GM12878 (cell line): Measurements from ENCODE around the gene OR2AE1. TPM values are rescaled to one million over a fixed set of nuclear protein-coding genes. Genes with fewer than 3 reads are reported as not detected.
"Not testable (repeated sequence)": the region's sequence is repeated elsewhere in the genome, so short reads cannot be mapped to it uniquely, and the experiment has no call there.

Experiments
- ATAC-seq: fragments of 200-7000 bp; cut with Tn5 transposase; 3 replicates; pipeline ENCODE4 v1.9.1; 2020; ENCODE audit warnings: mild to moderate bottlenecking, moderate library complexity
- BruUV-seq: library from RNA; stranded (reverse); fragments of 400-500 nt; replicated peaks from 2 replicates; lab custom pipeline; 2021; lab: Mats Ljungman, UMichigan
- CTCF ChIA-PET: fragments of 300-600 bp; sonication (Branson Sonifier 250); formaldehyde crosslinking; extraction: SDS; loops from one replicate; lab custom pipeline; 2021; ENCODE audit warnings: inconsistent platforms; lab: Yijun Ruan, JAX
- POLR2A ChIA-PET: fragments of 350-600 bp; formaldehyde crosslinking; extraction: SDS; loops from one replicate; lab custom pipeline; 2021; ENCODE audit warnings: inconsistent platforms; lab: Charles Lee
- RAD21 ChIA-PET: fragments of 300-600 bp; sonication (Branson Sonifier 250); formaldehyde crosslinking; loops from one replicate; lab custom pipeline; 2023; ENCODE audit warnings: antibody characterized with exemption; ENCODE audit not compliant: unreplicated experiment; lab: Charles Lee
- SMC1A ChIA-PET: fragments of 300-600 bp; sonication (Branson Sonifier 250); formaldehyde crosslinking; loops from one replicate; lab custom pipeline; 2023; ENCODE audit not compliant: unreplicated experiment, uncharacterized antibody; lab: Charles Lee
- DNase-seq: peaks from one replicate; pipeline ENCODE4 v3.0.0-alpha.2; 2011; ENCODE audit warnings: low read depth, low spot score
- FAIRE-seq: peaks from 3 replicates; lab custom pipeline; 2011; peaks lifted over from hg19 to GRCh38; lab: Jason Lieb, UNC
- H2AFZ ChIP-seq: 2 replicates; pipeline ENCODE4 v1.6.0; 2011; ENCODE audit warnings: low read depth, low read length, control low read depth; ENCODE audit not compliant: control insufficient read depth
- H3K27ac ChIP-seq: 2 replicates; pipeline ENCODE4 v1.5.1; 2011; ENCODE audit warnings: control low read depth; ENCODE audit not compliant: control insufficient read depth, insufficient read depth
- H3K27me3 ChIP-seq, 2 experiments: replicated peaks in 1 of 2; 2 replicates each; pipeline versions ENCODE4 v1.6.0 to v1.6.1; 2011; ENCODE audit warnings: low read length in 1 of 2; ENCODE audit not compliant: control insufficient read depth in 2 of 2, insufficient read depth in 2 of 2
- H3K36me3 ChIP-seq, 2 experiments: 2 replicates each; pipeline ENCODE4 v1.5.1; 2011; ENCODE audit warnings: low read length in 1 of 2; ENCODE audit not compliant: control insufficient read depth in 2 of 2, insufficient read depth in 2 of 2
- H3K4me1 ChIP-seq: 2 replicates; pipeline ENCODE4 v1.6.1; 2011; ENCODE audit warnings: mild to moderate bottlenecking, low read length, moderate library complexity, mixed read lengths; ENCODE audit not compliant: control insufficient read depth, insufficient read depth
- H3K4me2 ChIP-seq: 2 replicates; pipeline ENCODE4 v1.6.0; 2011; ENCODE audit warnings: control low read depth; ENCODE audit not compliant: control insufficient read depth, insufficient read depth
- H3K4me3 ChIP-seq: fragments of 200-600 bp; sonication (generic); 2 replicates; pipeline ENCODE4 v1.5.1; 2016
- H3K79me2 ChIP-seq: 2 replicates; pipeline ENCODE4 v1.6.0; 2011; ENCODE audit warnings: low read length; ENCODE audit not compliant: control insufficient read depth, insufficient read depth
- H3K9ac ChIP-seq: 2 replicates; pipeline ENCODE4 v1.8.0; 2011; ENCODE audit warnings: low read length, control low read depth, mixed read lengths; ENCODE audit not compliant: control insufficient read depth, insufficient read depth
- H3K9me3 ChIP-seq: replicated peaks from 3 replicates; pipeline ENCODE4 v1.5.1; 2011; ENCODE audit warnings: mild to moderate bottlenecking, low read length; ENCODE audit not compliant: control insufficient read depth, insufficient read depth
- H4K20me1 ChIP-seq: 2 replicates; pipeline ENCODE4 v1.6.0; 2011; ENCODE audit not compliant: control insufficient read depth, insufficient read depth
- KLF5 ChIP-seq: fragments of 450-650 bp; IDR thresholded peaks from 2 replicates; pipeline ENCODE4 v1.6.1; 2014; ENCODE audit warnings: mild to moderate bottlenecking; ENCODE audit not compliant: partially characterized antibody
- MTA2 ChIP-seq: fragments of 450-650 bp; IDR thresholded peaks from 2 replicates; pipeline ENCODE4 v1.6.1; 2016; ENCODE audit warnings: low read depth, mild to moderate bottlenecking, moderate library complexity
- NR2C2 ChIP-seq: IDR thresholded peaks from 2 replicates; pipeline ENCODE4 v1.6.1; 2011; ENCODE audit warnings: borderline replicate concordance, low read depth; ENCODE audit not compliant: control insufficient read depth, insufficient read length
- ZNF384 ChIP-seq: IDR thresholded peaks from 2 replicates; pipeline ENCODE4 v1.6.1; 2012; ENCODE audit warnings: low read depth, mild to moderate bottlenecking, low read length, improper control_type of control experiment, borderline replicate concordance
- WGBS: methylation state at CpG from one replicate; pipeline ENCODE4 v1.1.6; 2016; ENCODE audit warnings: low lambda C conversion rate; ENCODE audit not compliant: insufficient replicate concordance, insufficient coverage; ENCODE audit errors: missing lambda C conversion rate; 5-methylcytosine and 5-hydroxymethylcytosine counted together
- in situ Hi-C: fragments of 300-500 bp; cut with MboI; formaldehyde crosslinking; loops from 9 replicates; pipeline ENCODE4 v1.14.3; 2018; ENCODE audit warnings: mixed read lengths
- intact Hi-C: fragments of 100-400 bp; cut with micrococcal nuclease; formaldehyde crosslinking; loops from one replicate; pipeline ENCODE4 v1.14.2; 2022; ENCODE audit not compliant: unreplicated experiment
- polyA plus RNA-seq, 11 experiments: library from polyadenylated mRNA; depleted of rRNA in 4 of 11; unstranded in 6 of 11; stranded (reverse) in 5 of 11; fragments of >200 nt; fragmentation: Nextera tagmentation in 4 of 11; fragmentation: Illumina TruSeq in 1 of 11; extraction: Ambion mirVana in 4 of 11; extraction: Trizol in 1 of 11; gene quantifications; 1 replicate in 1 of 11; 2 replicates in 10 of 11; pipeline versions ENCODE4 v1.2.1 to v1.2.3, GENCODE V29; 2011 to 2016; ENCODE audit warnings: inconsistent platforms in 2 of 11, missing spikeins in 2 of 11, low read depth in 1 of 11
- total RNA-seq, 4 experiments: library from RNA; depleted of rRNA in 3 of 4; stranded (reverse); fragments of >200 nt in 3 of 4; fragmentation: Illumina TruSeq in 1 of 4; extraction: Trizol in 1 of 4; gene quantifications; 2 replicates each; pipeline versions ENCODE4 v1.2.1 to v1.2.3, GENCODE V29; 2013 to 2021
- TF ChIP-seq, protein P1 (sequence below): fragments of 450-650 bp; IDR thresholded peaks from 2 replicates; pipeline ENCODE4 v1.6.1; 2018; ENCODE audit warnings: mild to moderate bottlenecking, low read depth, moderate library complexity; ENCODE audit not compliant: partially characterized antibody
- TF ChIP-seq, protein P2 (sequence below): IDR thresholded peaks from 2 replicates; pipeline ENCODE4 v1.6.1; 2012; ENCODE audit warnings: low read length, inconsistent platforms
- TF ChIP-seq, protein P3 (sequence below): IDR thresholded peaks from 2 replicates; pipeline ENCODE4 v1.6.1; 2012; ENCODE audit warnings: low read depth, low read length, improper control_type of control experiment

OR2AE1 gene
- total and polyA plus RNA-seq, 10 of the 15 experiments (the other 5 are each of a cell fraction or from before 2014, with no cell fraction given), result 0.05 to 0.34 (median 0.18) TPM; not detected in 4

DNA sequence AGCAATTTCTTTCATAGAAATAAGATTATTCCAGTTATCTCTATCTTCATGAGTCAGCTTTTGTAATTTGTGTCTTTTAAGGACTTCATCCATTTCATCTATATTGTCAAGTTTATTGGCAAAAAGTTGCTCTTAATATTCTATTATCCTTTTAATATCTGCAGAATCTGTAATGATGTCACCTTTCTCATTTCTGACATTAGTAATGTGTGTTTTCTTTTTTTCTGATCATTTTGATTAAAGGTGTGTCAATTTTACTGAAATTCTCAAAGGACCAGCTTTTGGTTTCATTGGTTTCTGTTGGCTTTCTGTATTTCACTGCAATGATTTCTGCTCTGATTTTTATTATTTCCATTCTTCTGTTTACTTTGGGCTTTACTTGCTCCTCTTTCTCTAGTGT, 17.9 kb upstream of the OR2AE1 start (continued):
- TF ChIP-seq, protein P1, sequence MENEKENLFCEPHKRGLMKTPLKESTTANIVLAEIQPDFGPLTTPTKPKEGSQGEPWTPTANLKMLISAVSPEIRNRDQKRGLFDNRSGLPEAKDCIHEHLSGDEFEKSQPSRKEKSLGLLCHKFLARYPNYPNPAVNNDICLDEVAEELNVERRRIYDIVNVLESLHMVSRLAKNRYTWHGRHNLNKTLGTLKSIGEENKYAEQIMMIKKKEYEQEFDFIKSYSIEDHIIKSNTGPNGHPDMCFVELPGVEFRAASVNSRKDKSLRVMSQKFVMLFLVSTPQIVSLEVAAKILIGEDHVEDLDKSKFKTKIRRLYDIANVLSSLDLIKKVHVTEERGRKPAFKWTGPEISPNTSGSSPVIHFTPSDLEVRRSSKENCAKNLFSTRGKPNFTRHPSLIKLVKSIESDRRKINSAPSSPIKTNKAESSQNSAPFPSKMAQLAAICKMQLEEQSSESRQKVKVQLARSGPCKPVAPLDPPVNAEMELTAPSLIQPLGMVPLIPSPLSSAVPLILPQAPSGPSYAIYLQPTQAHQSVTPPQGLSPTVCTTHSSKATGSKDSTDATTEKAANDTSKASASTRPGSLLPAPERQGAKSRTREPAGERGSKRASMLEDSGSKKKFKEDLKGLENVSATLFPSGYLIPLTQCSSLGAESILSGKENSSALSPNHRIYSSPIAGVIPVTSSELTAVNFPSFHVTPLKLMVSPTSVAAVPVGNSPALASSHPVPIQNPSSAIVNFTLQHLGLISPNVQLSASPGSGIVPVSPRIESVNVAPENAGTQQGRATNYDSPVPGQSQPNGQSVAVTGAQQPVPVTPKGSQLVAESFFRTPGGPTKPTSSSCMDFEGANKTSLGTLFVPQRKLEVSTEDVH, result no peak
- TF ChIP-seq, protein P2, sequence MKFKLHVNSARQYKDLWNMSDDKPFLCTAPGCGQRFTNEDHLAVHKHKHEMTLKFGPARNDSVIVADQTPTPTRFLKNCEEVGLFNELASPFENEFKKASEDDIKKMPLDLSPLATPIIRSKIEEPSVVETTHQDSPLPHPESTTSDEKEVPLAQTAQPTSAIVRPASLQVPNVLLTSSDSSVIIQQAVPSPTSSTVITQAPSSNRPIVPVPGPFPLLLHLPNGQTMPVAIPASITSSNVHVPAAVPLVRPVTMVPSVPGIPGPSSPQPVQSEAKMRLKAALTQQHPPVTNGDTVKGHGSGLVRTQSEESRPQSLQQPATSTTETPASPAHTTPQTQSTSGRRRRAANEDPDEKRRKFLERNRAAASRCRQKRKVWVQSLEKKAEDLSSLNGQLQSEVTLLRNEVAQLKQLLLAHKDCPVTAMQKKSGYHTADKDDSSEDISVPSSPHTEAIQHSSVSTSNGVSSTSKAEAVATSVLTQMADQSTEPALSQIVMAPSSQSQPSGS, result no peak
- no peak for TF ChIP-seq ZNF384
- TF ChIP-seq, all 136 proteins: peak for 0

DNA sequence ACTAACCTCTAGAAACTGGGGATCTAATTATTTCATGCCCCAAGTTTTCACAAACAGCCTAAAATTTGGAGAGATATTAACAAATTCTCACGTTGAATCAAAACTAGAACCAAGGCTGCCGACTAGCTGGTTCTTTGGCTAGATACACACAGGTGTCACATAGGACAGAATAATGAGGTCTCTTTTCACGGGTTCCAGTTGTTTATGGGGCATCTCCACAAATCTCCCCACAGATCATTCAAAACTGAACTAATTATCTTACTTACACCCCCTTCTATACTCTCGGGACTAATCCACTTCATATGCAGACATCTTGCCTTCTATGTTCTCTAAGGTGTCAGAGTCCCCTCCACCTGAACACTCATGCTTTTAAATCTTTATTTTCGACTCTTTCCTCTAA, 16.4 kb upstream of the OR2AE1 start:
- no peak overlapping the region for H3K4me3 ChIP-seq
- peaks cover 7% of the 10 kb centered on the region for H3K4me1 ChIP-seq
- in situ Hi-C loops (no loop called here), intact Hi-C loops (no loop called here)
- no TSS peak for BruUV-seq
- no peaks in the 10 kb centered on the region; the same call in 2 of the 3 replicates for H3K9me3 ChIP-seq
- no peak overlapping the region for H3K4me2 ChIP-seq
- no peak overlapping the region for H2AFZ ChIP-seq
- H3K9ac ChIP-seq, result no peak overlapping the region
- DNase-seq (no peak), FAIRE-seq (no peak), ATAC-seq (peak; percentile 56)
- H4K20me1 ChIP-seq, result no peaks in the 10 kb centered on the region
- H3K27ac ChIP-seq, result no peak overlapping the region
- ChIA-PET RAD21 (interaction anchor here (0.6 kb wide), 1 partner anchor 681 kb away, joined by 5 read pairs; no protein-coding TSS in a partner anchor), SMC1A (interaction anchor here (1.1 kb wide), 1 partner anchor 13 kb away, joined by 3 read pairs; no protein-coding TSS in a partner anchor), POLR2A (no interaction called here), CTCF (no interaction called here)
- no peaks in the 10 kb centered on the region for H3K79me2 ChIP-seq
- H3K36me3 ChIP-seq, result peaks cover 0 to 4% of the 10 kb centered on the region in 2 experiments; a peak in 1 of 4 replicates
- no peaks in the 10 kb centered on the region for H3K27me3 ChIP-seq
- TF ChIP-seq, protein P3, sequence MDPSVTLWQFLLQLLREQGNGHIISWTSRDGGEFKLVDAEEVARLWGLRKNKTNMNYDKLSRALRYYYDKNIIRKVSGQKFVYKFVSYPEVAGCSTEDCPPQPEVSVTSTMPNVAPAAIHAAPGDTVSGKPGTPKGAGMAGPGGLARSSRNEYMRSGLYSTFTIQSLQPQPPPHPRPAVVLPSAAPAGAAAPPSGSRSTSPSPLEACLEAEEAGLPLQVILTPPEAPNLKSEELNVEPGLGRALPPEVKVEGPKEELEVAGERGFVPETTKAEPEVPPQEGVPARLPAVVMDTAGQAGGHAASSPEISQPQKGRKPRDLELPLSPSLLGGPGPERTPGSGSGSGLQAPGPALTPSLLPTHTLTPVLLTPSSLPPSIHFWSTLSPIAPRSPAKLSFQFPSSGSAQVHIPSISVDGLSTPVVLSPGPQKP, result no peak
- peak; percentile 59 for TF ChIP-seq MTA2
- TF ChIP-seq ZNF384, result no peak
- no peak for TF ChIP-seq NR2C2
- TF ChIP-seq KLF5, result no peak
- WGBS, result 22% methylated on average over 5 of the region's 5 CpGs

DNA sequence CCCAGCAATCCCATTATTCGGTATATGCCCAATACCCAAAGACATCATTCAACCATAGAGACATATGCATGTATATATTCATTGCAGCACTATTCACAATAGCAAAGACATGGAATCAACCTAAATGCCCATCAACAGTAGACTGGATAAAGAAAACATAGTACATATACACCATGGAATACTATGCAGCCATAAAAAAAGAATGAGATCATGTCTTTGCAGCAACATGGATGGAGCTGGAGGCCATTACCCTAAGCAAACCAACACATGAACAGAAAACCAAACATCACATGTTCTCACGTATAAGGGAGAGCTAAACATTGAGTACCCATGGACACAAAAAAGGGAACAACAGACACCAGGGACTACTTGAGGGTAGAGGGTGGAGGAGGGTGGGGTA, 13.5 kb upstream of the OR2AE1 start:
- ATAC-seq, DNase-seq, in situ Hi-C loops, SMC1A ChIA-PET, RAD21 ChIA-PET, intact Hi-C loops, H4K20me1 ChIP-seq, H3K27ac ChIP-seq, H3K4me1 ChIP-seq, FAIRE-seq, H3K27me3 ChIP-seq, H3K9ac ChIP-seq, BruUV-seq, H2AFZ ChIP-seq, H3K36me3 ChIP-seq, H3K4me3 ChIP-seq, H3K79me2 ChIP-seq, H3K9me3 ChIP-seq, POLR2A ChIA-PET, H3K4me2 ChIP-seq: not testable (repeated sequence)
- CTCF ChIA-PET, result interaction anchor here (1.1 to 2.8 kb wide), 2 partner anchors 23 to 188 kb away, joined by 3 to 10 read pairs; no protein-coding TSS in a partner anchor
- WGBS, result 97% methylated on average over 2 of the region's 2 CpGs
